ENCODE data around the gene KRT76.

KRT76 gene

GRCh38 chr12:52788876-52789636, 11.9 kb upstream of the KRT76 start:
- H3K27me3 ChIP-seq (ENCODE audit: control insufficient read depth, insufficient read depth, low read length) = no peaks in the 10 kb centered on the region
- no peak overlapping the region for H3K27ac ChIP-seq (ENCODE audit: low read length)
- no peak overlapping the region for H3K4me3 ChIP-seq (ENCODE audit: low read length)
- H3K9me3 ChIP-seq (ENCODE audit: control insufficient read depth, insufficient read depth, low read length) = no peaks in the 10 kb centered on the region
- H3K36me3 ChIP-seq (ENCODE audit: control insufficient read depth, insufficient read depth, low read length) = no peaks in the 10 kb centered on the region
- no peak for DNase-seq (ENCODE audit: low read depth, low spot score)
- no CpG with 5 or more reads among the region's 11 CpGs for WGBS (ENCODE audit: insufficient coverage, insufficient read length)
- H3K4me1 ChIP-seq (ENCODE audit: control insufficient read depth, insufficient read depth, low read length) = no peaks in the 10 kb centered on the region

- no peak overlapping the region for H3K27ac ChIP-seq (ENCODE audit: low read length)
- no peaks in the 10 kb centered on the region for H3K27me3 ChIP-seq (ENCODE audit: control insufficient read depth, insufficient read depth, low read length)
- WGBS (ENCODE audit: insufficient coverage, insufficient read length) = no CpG with 5 or more reads among the region's 6 CpGs
- no peak overlapping the region for H3K4me3 ChIP-seq (ENCODE audit: low read length)
- H3K4me1 ChIP-seq (ENCODE audit: control insufficient read depth, insufficient read depth, low read length) = no peaks in the 10 kb centered on the region
- H3K36me3 ChIP-seq (ENCODE audit: control insufficient read depth, insufficient read depth, low read length) = no peaks in the 10 kb centered on the region
- H3K9me3 ChIP-seq (ENCODE audit: control insufficient read depth, insufficient read depth, low read length) = no peaks in the 10 kb centered on the region
- DNase-seq (ENCODE audit: low read depth, low spot score) = no peak
Measured at GRCh38 chr12:52788192-52788875, 11.2 kb upstream of the KRT76 start.

- no peak overlapping the region for H3K4me3 ChIP-seq (ENCODE audit: low read length)
- no CpG with 5 or more reads among the region's 6 CpGs for WGBS (ENCODE audit: insufficient coverage, insufficient read length)
- no peaks in the 10 kb centered on the region for H3K36me3 ChIP-seq (ENCODE audit: control insufficient read depth, insufficient read depth, low read length)
- no peaks in the 10 kb centered on the region for H3K9me3 ChIP-seq (ENCODE audit: control insufficient read depth, insufficient read depth, low read length)
- no peaks in the 10 kb centered on the region for H3K27me3 ChIP-seq (ENCODE audit: control insufficient read depth, insufficient read depth, low read length)
- no peak for DNase-seq (ENCODE audit: low read depth, low spot score)
- no peaks in the 10 kb centered on the region for H3K4me1 ChIP-seq (ENCODE audit: control insufficient read depth, insufficient read depth, low read length)
- no peak overlapping the region for H3K27ac ChIP-seq (ENCODE audit: low read length)
Measured at GRCh38 chr12:52787324-52788191, 10.4 kb upstream of the KRT76 start.

- Histone ChIP-seq H3K27ac (ENCODE audit: low read length) (no peak overlapping the region), H3K27me3 (ENCODE audit: control insufficient read depth, insufficient read depth, low read length) (no peaks in the 10 kb centered on the region), H3K4me1 (ENCODE audit: control insufficient read depth, insufficient read depth, low read length) (no peaks in the 10 kb centered on the region), H3K36me3 (ENCODE audit: control insufficient read depth, insufficient read depth, low read length) (no peaks in the 10 kb centered on the region), H3K4me3 (ENCODE audit: low read length) (no peak overlapping the region), H3K9me3 (ENCODE audit: control insufficient read depth, insufficient read depth, low read length) (no peaks in the 10 kb centered on the region)
- no peak for DNase-seq (ENCODE audit: low read depth, low spot score)
- WGBS (ENCODE audit: insufficient coverage, insufficient read length) = no CpG with 5 or more reads among the region's 3 CpGs
Measured at GRCh38 chr12:52784909-52785308, 7.8 kb upstream of the KRT76 start.

GRCh38 chr12:52783563-52784316, 6.6 kb upstream of the KRT76 start:
- Histone ChIP-seq H3K27ac (ENCODE audit: low read length) (no peak overlapping the region), H3K27me3 (ENCODE audit: control insufficient read depth, insufficient read depth, low read length) (no peaks in the 10 kb centered on the region), H3K36me3 (ENCODE audit: control insufficient read depth, insufficient read depth, low read length) (no peaks in the 10 kb centered on the region), H3K4me3 (ENCODE audit: low read length) (no peak overlapping the region), H3K9me3 (ENCODE audit: control insufficient read depth, insufficient read depth, low read length) (no peaks in the 10 kb centered on the region), H3K4me1 (ENCODE audit: control insufficient read depth, insufficient read depth, low read length) (no peaks in the 10 kb centered on the region)
- DNase-seq (ENCODE audit: low read depth, low spot score) = no peak
- WGBS (ENCODE audit: insufficient coverage, insufficient read length) = no CpG with 5 or more reads among the region's 7 CpGs

GRCh38 chr12:52782502-52782901, 5.4 kb upstream of the KRT76 start:
- H3K4me3 ChIP-seq (ENCODE audit: low read length) = no peak overlapping the region
- no peaks in the 10 kb centered on the region for H3K9me3 ChIP-seq (ENCODE audit: control insufficient read depth, insufficient read depth, low read length)
- no peaks in the 10 kb centered on the region for H3K27me3 ChIP-seq (ENCODE audit: control insufficient read depth, insufficient read depth, low read length)
- DNase-seq (ENCODE audit: low read depth, low spot score) = no peak
- no CpG with 5 or more reads among the region's 4 CpGs for WGBS (ENCODE audit: insufficient coverage, insufficient read length)
- H3K27ac ChIP-seq (ENCODE audit: low read length) = no peak overlapping the region
- H3K36me3 ChIP-seq (ENCODE audit: control insufficient read depth, insufficient read depth, low read length) = no peaks in the 10 kb centered on the region
- no peaks in the 10 kb centered on the region for H3K4me1 ChIP-seq (ENCODE audit: control insufficient read depth, insufficient read depth, low read length)

GRCh38 chr12:52781399-52782082, 4.4 kb upstream of the KRT76 start:
- no peaks in the 10 kb centered on the region for H3K36me3 ChIP-seq (ENCODE audit: control insufficient read depth, insufficient read depth, low read length)
- H3K27ac ChIP-seq (ENCODE audit: low read length) = no peak overlapping the region
- no peaks in the 10 kb centered on the region for H3K27me3 ChIP-seq (ENCODE audit: control insufficient read depth, insufficient read depth, low read length)
- DNase-seq (ENCODE audit: low read depth, low spot score) = no peak
- H3K4me1 ChIP-seq (ENCODE audit: control insufficient read depth, insufficient read depth, low read length) = no peaks in the 10 kb centered on the region
- no peak overlapping the region for H3K4me3 ChIP-seq (ENCODE audit: low read length)
- no CpG with 5 or more reads among the region's 4 CpGs for WGBS (ENCODE audit: insufficient coverage, insufficient read length)
- no peaks in the 10 kb centered on the region for H3K9me3 ChIP-seq (ENCODE audit: control insufficient read depth, insufficient read depth, low read length)

GRCh38 chr12:52779914-52780313, 2.8 kb upstream of the KRT76 start:
- no CpG with 5 or more reads among the region's 6 CpGs for WGBS (ENCODE audit: insufficient coverage, insufficient read length)
- no peaks in the 10 kb centered on the region for H3K27me3 ChIP-seq (ENCODE audit: control insufficient read depth, insufficient read depth, low read length)
- no peaks in the 10 kb centered on the region for H3K4me1 ChIP-seq (ENCODE audit: control insufficient read depth, insufficient read depth, low read length)
- H3K4me3 ChIP-seq (ENCODE audit: low read length) = no peak overlapping the region
- H3K36me3 ChIP-seq (ENCODE audit: control insufficient read depth, insufficient read depth, low read length) = no peaks in the 10 kb centered on the region
- H3K27ac ChIP-seq (ENCODE audit: low read length) = no peak overlapping the region
- H3K9me3 ChIP-seq (ENCODE audit: control insufficient read depth, insufficient read depth, low read length) = no peaks in the 10 kb centered on the region
- DNase-seq (ENCODE audit: low read depth, low spot score) = no peak

GRCh38 chr12:52778833-52779232, 1.7 kb upstream of the KRT76 start:
- DNase-seq (ENCODE audit: low read depth, low spot score) = no peak
- no peaks in the 10 kb centered on the region for H3K4me1 ChIP-seq (ENCODE audit: control insufficient read depth, insufficient read depth, low read length)
- no CpG with 5 or more reads among the region's 2 CpGs for WGBS (ENCODE audit: insufficient coverage, insufficient read length)
- no peak overlapping the region for H3K27ac ChIP-seq (ENCODE audit: low read length)
- no peaks in the 10 kb centered on the region for H3K9me3 ChIP-seq (ENCODE audit: control insufficient read depth, insufficient read depth, low read length)
- no peaks in the 10 kb centered on the region for H3K36me3 ChIP-seq (ENCODE audit: control insufficient read depth, insufficient read depth, low read length)
- H3K4me3 ChIP-seq (ENCODE audit: low read length) = no peak overlapping the region
- no peaks in the 10 kb centered on the region for H3K27me3 ChIP-seq (ENCODE audit: control insufficient read depth, insufficient read depth, low read length)
